Body of pancreas (tissue), 4 donors: ENCODE measurements around the gene WDR75. TPM values are rescaled to one million over a fixed set of nuclear protein-coding genes. Genes with fewer than 3 reads are reported as not detected.

Experiments
- ATAC-seq: fragments of 150-250 bp; one replicate; pipeline ENCODE4 v1.9.1; 2016
- DNase-seq, 4 donors: peaks; one replicate each; pipeline ENCODE4 v3.0.0-alpha.2; 2019
- H3K27ac ChIP-seq, 4 donors: fragments of 200-600 bp; sonication (generic); 1 replicate in 3 of 4; 2 replicates in 1 of 4; pipeline versions ENCODE4 v1.5.1 to v1.6.1; 2016 to 2019; ENCODE audit warnings: mild to moderate bottlenecking in 1 of 4, mixed read lengths in 1 of 4, moderate library complexity in 1 of 4
- H3K27me3 ChIP-seq, 2 donors: fragments of 200-600 bp; sonication (generic); one replicate each; pipeline ENCODE4 v1.6.0; 2016; ENCODE audit warnings: mild to moderate bottlenecking in 1 of 2
- H3K36me3 ChIP-seq, 2 donors: fragments of 200-600 bp; sonication (generic); replicated peaks in 1 of 2; 2 replicates each; pipeline ENCODE4 v1.5.1; 2016; ENCODE audit warnings: low read depth in 2 of 2; ENCODE audit not compliant: insufficient read depth in 1 of 2
- H3K4me1 ChIP-seq: fragments of 200-600 bp; sonication (generic); one replicate; pipeline ENCODE4 v1.6.0; 2016
- H3K4me3 ChIP-seq, 2 donors: fragments of 200-600 bp; sonication (generic); 1 replicate in 1 of 2; 2 replicates in 1 of 2; pipeline ENCODE4 v1.5.1; 2016 to 2019
- H3K9me3 ChIP-seq, 3 donors: fragments of 200-600 bp; sonication (generic); 1 replicate in 2 of 3; 2 replicates in 1 of 3; pipeline ENCODE4 v1.5.1; 2016
- CTCF ChIP-seq, 7 experiments: fragments of 450-650 bp in 4 of 7; fragments of 200-600 bp in 3 of 7; sonication (generic) in 3 of 7; IDR thresholded peaks; one replicate each; pipeline ENCODE4 v1.5.1; 2016 to 2019; ENCODE audit warnings: antibody characterized with exemption in 7 of 7
- POLR2A ChIP-seq, 3 donors: fragments of 450-650 bp; IDR thresholded peaks; one replicate each; pipeline ENCODE4 v1.6.1; 2016; ENCODE audit warnings: antibody characterized with exemption in 3 of 3, mild to moderate bottlenecking in 2 of 3
- WGBS, 2 donors: methylation state at CpG; one replicate each; pipeline ENCODE4 v1.1.5; 2017; 5-methylcytosine and 5-hydroxymethylcytosine counted together
- intact Hi-C: fragments of 100-400 bp; cut with DNase I; formaldehyde crosslinking; loops from one replicate; pipeline ENCODE4 v1.15.1; 2023
- total RNA-seq, 2 donors: library from RNA; depleted of rRNA; stranded (reverse); fragments of >200 nt; gene quantifications; one replicate each; pipeline ENCODE4 v1.1.0, GENCODE V29; 2016

Gene WDR75
- total RNA-seq, 2 donors from 2014 or later, result 14.2 to 26.2 TPM

GRCh38 chr2:189442468-189442867 is 1.2 kb downstream of the WDR75 start:
- H3K9me3 ChIP-seq, result no peaks in the 10 kb centered on the region
- intact Hi-C loops, result loop anchor here (10.0 kb wide), 1 partner anchor 112 kb away; no protein-coding TSS in a partner anchor
- peaks cover 25% of the 10 kb centered on the region for H3K4me1 ChIP-seq
- no peaks in the 10 kb centered on the region for H3K27me3 ChIP-seq
- no peaks in the 10 kb centered on the region for H3K36me3 ChIP-seq
- no peak for TF ChIP-seq CTCF (IDR thresholded peaks at IDR 0.05)
- no peak for TF ChIP-seq POLR2A (IDR thresholded peaks at IDR 0.05)
- no peak overlapping the region for H3K27ac ChIP-seq
- no peak for ATAC-seq
- WGBS, 2 donors, result 88 to 93% methylated on average over 10 of the region's 10 CpGs
- no peak overlapping the region for H3K4me3 ChIP-seq
- no peak for DNase-seq

GRCh38 chr2:189444322-189444721 is 3.0 kb downstream of the WDR75 start:
- Histone ChIP-seq H3K4me1 (peaks cover 25% of the 10 kb centered on the region), H3K27me3 (no peaks in the 10 kb centered on the region), H3K4me3 (no peak overlapping the region), H3K27ac (no peak overlapping the region), H3K9me3 (no peaks in the 10 kb centered on the region), H3K36me3 (peaks cover 0 to 7% of the 10 kb centered on the region in 2 donors)
- no peak for ATAC-seq
- no peak for DNase-seq
- WGBS, 2 donors, result 83 to 95% methylated on average over 1 of the region's 1 CpG
- TF ChIP-seq POLR2A (IDR thresholded peaks at IDR 0.05), result no peak
- TF ChIP-seq CTCF (IDR thresholded peaks at IDR 0.05), result no peak
- intact Hi-C loops, result loop anchor here (10.0 kb wide), 1 partner anchor 110 kb away; no protein-coding TSS in a partner anchor

GRCh38 chr2:189446780-189447179 is 5.5 kb downstream of the WDR75 start:
- TF ChIP-seq CTCF (IDR thresholded peaks at IDR 0.05) (no peak), POLR2A (IDR thresholded peaks at IDR 0.05) (no peak)
- Histone ChIP-seq H3K9me3 (no peaks in the 10 kb centered on the region), H3K4me3 (no peak overlapping the region), H3K27me3 (no peaks in the 10 kb centered on the region), H3K27ac (no peak overlapping the region), H3K4me1 (peaks cover 19% of the 10 kb centered on the region), H3K36me3 (peaks cover 0 to 10% of the 10 kb centered on the region in 2 donors)
- 78 to 96% methylated on average over 2 of the region's 2 CpGs for WGBS, 2 donors
- intact Hi-C loops, result loop anchor here (10.0 kb wide), 1 partner anchor 108 kb away; no protein-coding TSS in a partner anchor
- DNase-seq (no peak), ATAC-seq (no peak)

- TF ChIP-seq CTCF (IDR thresholded peaks at IDR 0.05) (no peak), POLR2A (IDR thresholded peaks at IDR 0.05) (no peak)
- Histone ChIP-seq H3K27me3 (no peaks in the 10 kb centered on the region), H3K4me1 (no peaks in the 10 kb centered on the region), H3K27ac (no peak overlapping the region), H3K9me3 (no peaks in the 10 kb centered on the region), H3K4me3 (no peak overlapping the region), H3K36me3 (peaks cover 0 to 24% of the 10 kb centered on the region in 2 donors)
- intact Hi-C loops, result no loop called here
- WGBS, 2 donors, result 74 to 86% methylated on average over 2 of the region's 2 CpGs
- ATAC-seq (no peak), DNase-seq (no peak)
Measured at GRCh38 chr2:189454009-189454408, 12.7 kb downstream of the WDR75 start.

- Histone ChIP-seq H3K4me3 (no peak overlapping the region), H3K27me3 (no peaks in the 10 kb centered on the region), H3K27ac (no peak overlapping the region), H3K36me3 (peaks cover 13 to 48% of the 10 kb centered on the region in 2 donors), H3K4me1 (no peaks in the 10 kb centered on the region), H3K9me3 (no peaks in the 10 kb centered on the region)
- ATAC-seq (no peak), DNase-seq (no peak)
- intact Hi-C loops, result loop anchor here (10.0 kb wide), 1 partner anchor 170 kb away; no protein-coding TSS in a partner anchor
- no peak for TF ChIP-seq CTCF (IDR thresholded peaks at IDR 0.05)
- TF ChIP-seq POLR2A (IDR thresholded peaks at IDR 0.05), result no peak
- 74 to 94% methylated on average over 1 of the region's 1 CpG for WGBS, 2 donors
Measured at GRCh38 chr2:189465076-189465475, 23.8 kb downstream of the WDR75 start.
